GM12872 (cell line): Measurements from ENCODE around the gene LRRC74B.

Experiments used
- CTCF ChIP-seq: IDR thresholded peaks from 3 replicates; pipeline ENCODE4 v1.5.1; 2011; ENCODE audit warnings: low read depth, mild to moderate bottlenecking, low read length, moderate library complexity; ENCODE audit not compliant: insufficient read depth

Gene LRRC74B

GRCh38 chr22:21052715-21053459 lies 7.1 kb downstream of the LRRC74B start:
- TF ChIP-seq CTCF = no peak

DNA sequence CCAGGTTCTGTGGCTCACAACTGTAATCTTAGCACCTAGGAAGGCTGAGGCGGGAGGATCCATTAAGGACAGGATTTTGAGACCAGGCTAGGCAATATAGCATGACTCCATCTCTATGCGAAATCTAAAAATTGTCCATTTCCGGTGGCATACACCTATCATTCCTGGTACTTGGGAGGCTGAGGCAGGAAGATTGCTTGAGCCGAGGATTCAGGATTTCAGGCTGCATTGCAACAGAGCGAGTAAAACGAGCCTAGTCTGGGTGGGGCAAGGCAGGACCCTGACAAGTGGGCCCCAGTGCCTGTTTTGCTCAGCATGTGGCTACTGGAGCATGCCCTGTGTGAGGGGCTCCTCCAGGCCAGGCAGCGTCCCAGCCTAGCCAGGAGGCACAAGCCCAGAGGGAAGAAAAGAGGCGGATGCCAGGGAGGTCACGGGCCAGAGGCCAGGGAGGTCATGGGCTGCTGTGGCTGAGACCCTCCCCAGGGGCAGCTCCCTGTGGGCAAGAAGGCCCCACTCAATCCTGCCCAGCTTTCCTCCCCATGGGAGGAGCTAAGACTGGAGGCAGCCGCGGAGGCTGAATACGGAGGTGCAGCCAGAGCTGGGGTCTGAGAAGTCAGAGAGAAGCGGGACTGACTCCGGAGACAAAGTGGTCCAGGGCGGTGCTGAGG lies 8.4 kb downstream of the LRRC74B start:
- no peak for TF ChIP-seq CTCF

GRCh38 chr22:21054714-21055563 lies 9.2 kb downstream of the LRRC74B start:
- TF ChIP-seq CTCF = no peak

DNA sequence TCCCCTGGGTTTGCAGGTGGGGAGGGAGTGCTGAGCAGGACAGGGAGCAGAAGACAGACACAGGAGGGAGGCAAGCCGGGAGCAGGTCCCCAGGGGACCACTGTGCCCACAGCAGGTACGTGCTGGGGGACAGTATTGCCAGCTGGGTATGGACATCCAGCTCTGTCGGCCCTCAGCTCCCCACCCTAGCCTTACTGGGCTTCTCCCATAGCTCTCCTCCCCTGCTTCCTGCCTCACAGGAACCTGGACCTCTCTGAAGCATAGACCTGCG lies 9.8 kb downstream of the LRRC74B start:
- no peak for TF ChIP-seq CTCF

DNA sequence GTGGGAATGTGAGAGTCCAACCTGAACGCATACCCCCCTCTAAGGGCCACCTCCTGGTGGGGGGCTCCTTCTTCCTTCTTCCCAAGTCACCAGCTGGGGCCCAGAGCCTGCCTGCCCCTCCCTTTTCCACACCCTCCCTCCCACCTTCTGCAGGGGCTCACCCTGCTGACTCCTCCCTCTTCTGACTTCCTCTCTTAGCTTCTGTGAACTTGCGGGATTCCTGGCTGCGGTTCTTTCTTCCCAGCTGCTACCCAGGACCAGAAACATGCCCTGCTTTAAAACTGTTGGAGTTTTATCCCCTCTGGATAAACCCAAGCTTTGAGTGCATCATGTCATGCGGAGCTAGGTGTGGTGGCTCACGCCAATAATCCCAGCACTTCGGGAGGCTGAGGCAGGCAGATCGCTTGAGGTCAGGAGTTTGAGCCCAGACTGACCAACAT lies 10.2 kb downstream of the LRRC74B start:
- TF ChIP-seq CTCF = no peak

DNA sequence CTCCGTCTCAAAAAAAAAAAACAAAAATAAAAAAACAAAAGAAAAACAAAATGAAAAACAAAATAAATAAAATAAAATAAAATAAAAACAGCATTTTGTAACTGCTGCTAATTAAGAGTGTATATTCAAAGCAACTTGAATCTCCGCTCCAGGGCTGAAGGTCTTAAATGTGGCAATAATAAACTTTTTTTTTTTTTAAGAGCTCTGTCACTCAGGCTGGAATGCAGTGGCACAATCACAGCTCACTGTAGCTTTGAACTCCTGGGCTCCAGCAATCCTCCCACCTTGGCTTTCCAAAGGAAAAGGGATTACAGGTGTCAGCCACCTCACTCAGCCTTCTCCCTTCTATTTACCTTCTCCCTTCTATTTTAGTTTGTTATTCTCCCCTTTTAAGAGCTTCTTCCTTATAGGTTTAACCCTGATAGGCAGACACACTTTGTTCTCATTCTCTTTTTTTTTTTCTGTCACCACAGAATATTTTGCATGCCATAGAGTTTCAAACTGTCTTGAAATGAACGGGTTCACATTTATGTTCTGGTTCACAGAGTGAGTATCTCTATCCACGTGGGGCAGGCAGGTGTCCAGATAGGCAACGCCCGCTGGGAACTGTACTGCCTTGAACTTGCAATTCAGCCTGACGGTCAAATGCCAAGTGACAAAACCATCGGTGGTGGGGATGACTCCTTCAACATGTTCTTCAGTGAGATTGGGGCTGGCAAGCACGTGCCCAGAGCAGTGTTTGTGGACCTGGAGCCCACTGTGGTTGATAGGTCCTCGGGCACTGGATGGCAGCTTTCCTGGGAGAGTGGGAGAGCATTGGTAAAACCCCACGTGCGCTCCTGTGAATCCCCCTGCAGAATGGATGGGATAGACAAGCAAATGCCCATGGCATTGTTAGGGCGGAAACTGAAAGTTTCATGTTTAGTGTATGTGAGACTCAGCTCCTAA lies 19.4 kb downstream of the LRRC74B start:
- TF ChIP-seq CTCF = no peak
